Liver (tissue), 9 donors: ENCODE measurements around the gene CYSLTR2. TPM values are rescaled to one million over a fixed set of nuclear protein-coding genes. Genes with fewer than 3 reads are reported as not detected.

Experiments used
- DNase-seq: peaks from one replicate; pipeline ENCODE4 v3.0.0-alpha.2; 2017; ENCODE audit warnings: low spot score
- H3K27ac ChIP-seq, 2 donors: one replicate each; pipeline ENCODE4 v1.7.0; 2013; ENCODE audit warnings: inconsistent platforms in 2 of 2, low read length in 2 of 2, control low read depth in 1 of 2, low read depth in 1 of 2, mild to moderate bottlenecking in 1 of 2
- H3K27me3 ChIP-seq, 4 donors: one replicate each; pipeline versions ENCODE4 v1.6.1 to v1.7.0; 2013; ENCODE audit warnings: low read length in 3 of 4, inconsistent platforms in 1 of 4, mild to moderate bottlenecking in 1 of 4, moderate library complexity in 1 of 4; ENCODE audit not compliant: control insufficient read depth in 4 of 4, insufficient read depth in 4 of 4
- H3K36me3 ChIP-seq, 4 donors: one replicate each; pipeline versions ENCODE4 v1.6.1 to v1.7.0; 2013; ENCODE audit warnings: low read length in 3 of 4, mild to moderate bottlenecking in 3 of 4, low read depth in 1 of 4, moderate library complexity in 1 of 4; ENCODE audit not compliant: control insufficient read depth in 4 of 4, insufficient read depth in 3 of 4
- H3K4me1 ChIP-seq, 4 donors: one replicate each; pipeline versions ENCODE4 v1.6.1 to v1.7.0; 2013; ENCODE audit warnings: low read length in 3 of 4, mild to moderate bottlenecking in 3 of 4, moderate library complexity in 1 of 4; ENCODE audit not compliant: control insufficient read depth in 4 of 4, insufficient read depth in 4 of 4
- H3K4me3 ChIP-seq, 3 donors: one replicate each; pipeline versions ENCODE4 v1.6.1 to v1.7.0; 2013; ENCODE audit warnings: low read length in 3 of 3, control low read depth in 1 of 3, low read depth in 1 of 3, mild to moderate bottlenecking in 1 of 3
- H3K9ac ChIP-seq, 2 donors: one replicate each; pipeline ENCODE4 v1.7.0; 2013; ENCODE audit warnings: low read length in 2 of 2, mild to moderate bottlenecking in 2 of 2, moderate library complexity in 2 of 2, control low read depth in 1 of 2, low read depth in 1 of 2
- H3K9me3 ChIP-seq, 4 donors: one replicate each; pipeline versions ENCODE4 v1.6.1 to v1.7.0; 2013; ENCODE audit warnings: low read length in 3 of 4; ENCODE audit not compliant: control insufficient read depth in 4 of 4
- FOXA1 ChIP-seq: IDR thresholded peaks from 2 replicates; pipeline ENCODE4 v1.6.1; 2016; ENCODE audit warnings: antibody characterized with exemption
- FOXA2 ChIP-seq: IDR thresholded peaks from 2 replicates; pipeline ENCODE4 v1.6.1; 2016; ENCODE audit warnings: antibody characterized with exemption
- GABPA ChIP-seq, 2 donors: IDR thresholded peaks in 1 of 2; conservative IDR thresholded peaks in 1 of 2; 2 replicates each; pipeline ENCODE4 v1.6.1; 2016; ENCODE audit warnings: antibody characterized with exemption in 2 of 2, mild to moderate bottlenecking in 1 of 2, moderate library complexity in 1 of 2
- JUND ChIP-seq, 2 donors: IDR thresholded peaks; 2 replicates each; pipeline ENCODE4 v1.6.1; 2016; ENCODE audit warnings: antibody characterized with exemption in 2 of 2
- NR2F2 ChIP-seq: IDR thresholded peaks from 2 replicates; pipeline ENCODE4 v1.6.1; 2016; ENCODE audit warnings: antibody characterized with exemption
- RAD21 ChIP-seq, 2 donors: IDR thresholded peaks; 2 replicates each; pipeline ENCODE4 v1.6.1; 2016; ENCODE audit warnings: antibody characterized with exemption in 2 of 2, mild to moderate bottlenecking in 2 of 2
- RXRA ChIP-seq, 2 donors: IDR thresholded peaks; 2 replicates each; pipeline ENCODE4 v1.6.1; 2017 to 2018; ENCODE audit warnings: antibody characterized with exemption in 2 of 2, mild to moderate bottlenecking in 1 of 2
- SP1 ChIP-seq: IDR thresholded peaks from 2 replicates; pipeline ENCODE4 v1.6.1; 2018; ENCODE audit warnings: antibody characterized with exemption, mild to moderate bottlenecking
- WGBS: extraction: QIAGEN DNeasy Blood & Tissue Kit; methylation state at CpG from one replicate; pipeline ENCODE4 v1.1.7; 2013; 5-methylcytosine and 5-hydroxymethylcytosine counted together
- polyA plus RNA-seq, 2 donors: library from polyadenylated mRNA; stranded (reverse) in 1 of 2; unstranded in 1 of 2; fragments of 200-250 nt in 1 of 2; fragments of >200 nt in 1 of 2; fragmentation: Nextera tagmentation in 1 of 2; extraction: Ambion mirVana in 1 of 2; gene quantifications; one replicate each; pipeline versions ENCODE4 v1.2.1 to v1.2.3, GENCODE V29; 2013 to 2015
- total RNA-seq, 2 donors: library from RNA; depleted of rRNA; stranded (reverse); fragments of >200 nt; gene quantifications; one replicate each; pipeline ENCODE4 v1.2.3, GENCODE V29; 2014
- TF ChIP-seq, protein P1 (sequence below): fragments of 150-350 bp; IDR thresholded peaks from 2 replicates; pipeline ENCODE4 v1.5.1; 2017; ENCODE audit warnings: improper control_type of control experiment, low read depth, low read length; ENCODE audit not compliant: missing input control
- TF ChIP-seq, protein P2 (sequence below): IDR thresholded peaks from 2 replicates; pipeline ENCODE4 v1.6.1; 2016; ENCODE audit warnings: antibody characterized with exemption
- TF ChIP-seq, protein P3 (sequence below): IDR thresholded peaks from 2 replicates; pipeline ENCODE4 v1.6.1; 2016; ENCODE audit warnings: antibody characterized with exemption
- donor health status: healthy.
- donor health status: healthy.
- donor health status: healthy.
- donor health status: healthy.
- donor health status: healthy.

CYSLTR2 gene
- total and polyA plus RNA-seq, 4 donors: 0.07 to 0.37 (median 0.15) TPM

DNA sequence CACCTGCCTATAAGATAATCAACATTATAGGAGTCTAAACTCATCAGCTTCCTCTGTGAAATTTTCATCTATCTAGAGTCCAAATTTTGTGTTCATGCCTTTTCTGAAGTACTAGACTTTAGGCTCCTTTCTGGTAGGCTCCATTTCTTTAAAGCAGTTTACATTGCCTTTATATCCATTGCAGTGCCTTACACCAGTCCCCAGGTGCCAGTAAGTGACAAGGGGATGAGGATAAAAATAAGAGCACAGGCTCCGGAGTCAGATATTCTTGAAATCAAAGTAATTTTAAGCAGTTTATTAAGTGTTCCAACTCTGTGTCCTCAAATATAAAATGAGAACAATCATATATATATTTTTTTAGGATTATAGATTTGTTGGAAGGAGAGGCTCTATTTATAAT is 10.6 kb upstream of the CYSLTR2 start:
- H3K9ac ChIP-seq: no peak overlapping the region
- TF ChIP-seq FOXA1 (no peak), RAD21 (IDR thresholded peaks at IDR 0.05) (peak in 1 of 2 donors; percentile 35)
- TF ChIP-seq, protein P1, sequence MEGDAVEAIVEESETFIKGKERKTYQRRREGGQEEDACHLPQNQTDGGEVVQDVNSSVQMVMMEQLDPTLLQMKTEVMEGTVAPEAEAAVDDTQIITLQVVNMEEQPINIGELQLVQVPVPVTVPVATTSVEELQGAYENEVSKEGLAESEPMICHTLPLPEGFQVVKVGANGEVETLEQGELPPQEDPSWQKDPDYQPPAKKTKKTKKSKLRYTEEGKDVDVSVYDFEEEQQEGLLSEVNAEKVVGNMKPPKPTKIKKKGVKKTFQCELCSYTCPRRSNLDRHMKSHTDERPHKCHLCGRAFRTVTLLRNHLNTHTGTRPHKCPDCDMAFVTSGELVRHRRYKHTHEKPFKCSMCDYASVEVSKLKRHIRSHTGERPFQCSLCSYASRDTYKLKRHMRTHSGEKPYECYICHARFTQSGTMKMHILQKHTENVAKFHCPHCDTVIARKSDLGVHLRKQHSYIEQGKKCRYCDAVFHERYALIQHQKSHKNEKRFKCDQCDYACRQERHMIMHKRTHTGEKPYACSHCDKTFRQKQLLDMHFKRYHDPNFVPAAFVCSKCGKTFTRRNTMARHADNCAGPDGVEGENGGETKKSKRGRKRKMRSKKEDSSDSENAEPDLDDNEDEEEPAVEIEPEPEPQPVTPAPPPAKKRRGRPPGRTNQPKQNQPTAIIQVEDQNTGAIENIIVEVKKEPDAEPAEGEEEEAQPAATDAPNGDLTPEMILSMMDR: peak; percentile 5
- H3K4me1 ChIP-seq: no peaks in the 10 kb centered on the region

DNA sequence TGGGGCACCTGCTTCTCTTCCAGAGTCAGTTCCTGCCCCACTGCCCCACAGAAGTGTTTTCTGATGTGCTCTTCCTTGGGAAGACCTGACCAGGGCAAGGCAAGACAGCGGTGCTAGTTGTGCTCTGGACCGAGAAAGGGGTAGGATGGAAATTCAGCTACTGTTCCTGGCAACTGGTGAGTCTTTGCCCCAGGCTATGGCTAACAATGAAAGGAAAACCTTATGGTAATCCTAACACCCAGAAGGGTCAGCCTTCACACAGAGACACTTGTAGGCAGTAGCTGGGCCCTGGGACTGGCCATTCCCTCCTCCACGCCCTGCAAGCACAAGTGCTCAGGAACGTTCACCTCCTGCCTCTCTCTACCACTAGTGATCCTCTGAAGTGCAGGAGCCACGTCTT is 9.6 kb upstream of the CYSLTR2 start:
- no peaks in the 10 kb centered on the region for H3K4me1 ChIP-seq
- TF ChIP-seq SP1 (no peak), RXRA (IDR thresholded peaks at IDR 0.05) (no peak), JUND (IDR thresholded peaks at IDR 0.05) (no peak), FOXA2 (no peak)
- TF ChIP-seq, protein P2, sequence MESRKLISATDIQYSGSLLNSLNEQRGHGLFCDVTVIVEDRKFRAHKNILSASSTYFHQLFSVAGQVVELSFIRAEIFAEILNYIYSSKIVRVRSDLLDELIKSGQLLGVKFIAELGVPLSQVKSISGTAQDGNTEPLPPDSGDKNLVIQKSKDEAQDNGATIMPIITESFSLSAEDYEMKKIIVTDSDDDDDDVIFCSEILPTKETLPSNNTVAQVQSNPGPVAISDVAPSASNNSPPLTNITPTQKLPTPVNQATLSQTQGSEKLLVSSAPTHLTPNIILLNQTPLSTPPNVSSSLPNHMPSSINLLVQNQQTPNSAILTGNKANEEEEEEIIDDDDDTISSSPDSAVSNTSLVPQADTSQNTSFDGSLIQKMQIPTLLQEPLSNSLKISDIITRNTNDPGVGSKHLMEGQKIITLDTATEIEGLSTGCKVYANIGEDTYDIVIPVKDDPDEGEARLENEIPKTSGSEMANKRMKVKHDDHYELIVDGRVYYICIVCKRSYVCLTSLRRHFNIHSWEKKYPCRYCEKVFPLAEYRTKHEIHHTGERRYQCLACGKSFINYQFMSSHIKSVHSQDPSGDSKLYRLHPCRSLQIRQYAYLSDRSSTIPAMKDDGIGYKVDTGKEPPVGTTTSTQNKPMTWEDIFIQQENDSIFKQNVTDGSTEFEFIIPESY: no peak
- no peaks in the 10 kb centered on the region for H3K27me3 ChIP-seq
- 92% methylated on average over 5 of the region's 5 CpGs for WGBS
- H3K36me3 ChIP-seq: no peaks in the 10 kb centered on the region
- no peak overlapping the region for H3K27ac ChIP-seq
- no peak overlapping the region for H3K4me3 ChIP-seq
- no peak for DNase-seq
- no peak overlapping the region for H3K9ac ChIP-seq
- no peaks in the 10 kb centered on the region for H3K9me3 ChIP-seq

More for the DNA sequence above, 10.6 kb upstream of the CYSLTR2 start:
- Histone ChIP-seq H3K4me3 (no peak overlapping the region), H3K27me3 (no peaks in the 10 kb centered on the region), H3K36me3 (no peaks in the 10 kb centered on the region), H3K27ac (no peak overlapping the region), H3K9me3 (peaks cover 0 to 1% (median 0%) of the 10 kb centered on the region in 4 donors)
- WGBS: 92% methylated on average over 1 of the region's 1 CpG
- DNase-seq: no peak

DNA sequence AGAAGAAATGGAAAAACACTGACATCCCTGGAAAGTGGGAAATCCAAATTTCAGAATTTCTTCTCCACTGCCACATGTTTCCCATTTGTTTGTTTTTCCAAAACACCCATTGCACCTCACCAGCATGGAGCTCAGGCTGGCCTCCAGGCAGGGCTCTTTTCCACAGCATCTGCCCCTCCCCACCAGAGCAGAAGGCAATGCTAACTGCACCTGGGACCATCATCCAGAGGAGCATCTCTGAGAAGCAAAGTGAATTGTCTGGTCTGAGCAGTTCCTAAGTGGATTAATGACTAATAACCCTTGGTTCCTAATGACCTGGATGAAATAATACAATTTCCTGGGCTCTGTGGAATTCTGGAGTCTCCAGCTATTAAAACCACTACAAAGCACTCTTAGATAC is 8.8 kb upstream of the CYSLTR2 start:
- TF ChIP-seq GABPA (IDR thresholded peaks at IDR 0.05 in 1 of 2, conservative IDR thresholded peaks at IDR 0.05 in 1 of 2): no peak
- no peak for TF ChIP-seq FOXA2
- TF ChIP-seq, protein P3, sequence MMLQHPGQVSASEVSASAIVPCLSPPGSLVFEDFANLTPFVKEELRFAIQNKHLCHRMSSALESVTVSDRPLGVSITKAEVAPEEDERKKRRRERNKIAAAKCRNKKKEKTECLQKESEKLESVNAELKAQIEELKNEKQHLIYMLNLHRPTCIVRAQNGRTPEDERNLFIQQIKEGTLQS: no peak
- TF ChIP-seq, protein P1: no peak
- TF ChIP-seq NR2F2: no peak
- no peaks in the 10 kb centered on the region for H3K36me3 ChIP-seq
- H3K9ac ChIP-seq: no peak overlapping the region

More for the DNA sequence above, 8.8 kb upstream of the CYSLTR2 start:
- Histone ChIP-seq H3K4me1 (no peaks in the 10 kb centered on the region), H3K27me3 (no peaks in the 10 kb centered on the region), H3K4me3 (no peak overlapping the region), H3K27ac (no peak overlapping the region), H3K9me3 (no peaks in the 10 kb centered on the region)
- DNase-seq: no peak
